ENCODE data around the gene GSTM5. TPM values are rescaled to one million over a fixed set of nuclear protein-coding genes. Genes with fewer than 3 reads are reported as not detected.

The GSTM5 gene
- total and polyA plus RNA-seq, 2 of the 13 experiments (the other 11 are each of a cell fraction or from before 2014, with no cell fraction given), result not detected

GRCh38 chr1:109687641-109688499 lies 24.2 kb upstream of the GSTM5 start, which contains the start of gene GSTM1 (continued):
- TF ChIP-seq THAP9 (CRISPR knock-in tag; IDR thresholded peaks at IDR 0.05; ENCODE audit: borderline replicate concordance) (no peak), GABPA (IDR thresholded peaks at IDR 0.05; ENCODE audit: low read depth, low read length) (no peak), GABPA (CRISPR knock-in tag; IDR thresholded peaks at IDR 0.05; ENCODE audit: low read depth) (no peak), SRSF9 (IDR thresholded peaks at IDR 0.05; ENCODE audit: borderline replicate concordance, insufficient read depth, low read depth, low read length, poor library complexity, severe bottlenecking) (no peak), ZNF572 (CRISPR knock-in tag; IDR thresholded peaks at IDR 0.05) (no peak), CENPBD1 (CRISPR knock-in tag; IDR thresholded peaks at IDR 0.05; ENCODE audit: borderline replicate concordance, low read depth) (no peak), CHCHD3 (CRISPR knock-in tag; IDR thresholded peaks at IDR 0.05) (no peak), ZNF264 (CRISPR knock-in tag; IDR thresholded peaks at IDR 0.05) (no peak), ETV5 (CRISPR knock-in tag; IDR thresholded peaks at IDR 0.05; ENCODE audit: borderline replicate concordance) (no peak), ZNF777 (CRISPR knock-in tag; IDR thresholded peaks at IDR 0.05) (no peak), ZNF550 (CRISPR knock-in tag; IDR thresholded peaks at IDR 0.05; ENCODE audit: borderline replicate concordance) (no peak)

Data from HepG2 (cell line).